Measurements from ENCODE around the gene FREM2.

DNA sequence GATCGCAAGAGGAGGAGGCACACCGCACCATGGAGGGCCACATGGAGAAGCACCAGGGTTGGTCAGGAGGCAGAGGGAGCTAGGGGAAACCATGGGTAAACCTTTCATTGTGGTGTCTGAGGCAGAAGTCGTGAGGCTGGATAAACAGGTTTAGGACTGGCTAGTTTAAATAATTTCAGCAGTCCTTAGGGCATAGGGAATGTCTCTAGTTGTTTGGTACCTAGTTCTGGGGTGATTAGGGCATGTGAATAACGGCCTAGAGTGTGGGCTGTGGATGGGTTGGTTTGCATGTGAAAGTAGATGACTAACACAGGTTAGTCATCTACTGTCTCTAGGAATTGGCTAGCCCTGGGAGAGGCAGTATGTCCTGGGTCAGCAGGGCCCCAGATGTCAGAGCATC lies 201.4 kb downstream of the FREM2 start:
- TF ChIP-seq, protein P1, sequence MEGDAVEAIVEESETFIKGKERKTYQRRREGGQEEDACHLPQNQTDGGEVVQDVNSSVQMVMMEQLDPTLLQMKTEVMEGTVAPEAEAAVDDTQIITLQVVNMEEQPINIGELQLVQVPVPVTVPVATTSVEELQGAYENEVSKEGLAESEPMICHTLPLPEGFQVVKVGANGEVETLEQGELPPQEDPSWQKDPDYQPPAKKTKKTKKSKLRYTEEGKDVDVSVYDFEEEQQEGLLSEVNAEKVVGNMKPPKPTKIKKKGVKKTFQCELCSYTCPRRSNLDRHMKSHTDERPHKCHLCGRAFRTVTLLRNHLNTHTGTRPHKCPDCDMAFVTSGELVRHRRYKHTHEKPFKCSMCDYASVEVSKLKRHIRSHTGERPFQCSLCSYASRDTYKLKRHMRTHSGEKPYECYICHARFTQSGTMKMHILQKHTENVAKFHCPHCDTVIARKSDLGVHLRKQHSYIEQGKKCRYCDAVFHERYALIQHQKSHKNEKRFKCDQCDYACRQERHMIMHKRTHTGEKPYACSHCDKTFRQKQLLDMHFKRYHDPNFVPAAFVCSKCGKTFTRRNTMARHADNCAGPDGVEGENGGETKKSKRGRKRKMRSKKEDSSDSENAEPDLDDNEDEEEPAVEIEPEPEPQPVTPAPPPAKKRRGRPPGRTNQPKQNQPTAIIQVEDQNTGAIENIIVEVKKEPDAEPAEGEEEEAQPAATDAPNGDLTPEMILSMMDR (IDR thresholded peaks at IDR 0.05; ENCODE audit: insufficient read depth, low read length, poor library complexity, severe bottlenecking), result no peak
- no peak for TF ChIP-seq EZH2phosphoT487 (conservative IDR thresholded peaks at IDR 0.05; ENCODE audit: low read length)
